OCI-LY7 (cell line): Measurements from ENCODE around the gene SETBP1. TPM values are rescaled to one million over a fixed set of nuclear protein-coding genes. Genes with fewer than 3 reads are reported as not detected.

ENCODE experiments used
- BruUV-seq: library from RNA; stranded (reverse); fragments of 400-500 nt; replicated peaks from 2 replicates; lab custom pipeline; 2021; lab: Mats Ljungman, UMichigan
- CTCF ChIA-PET: fragments of 300-600 bp; sonication (Branson Sonifier 250); formaldehyde crosslinking; loops from one replicate; lab custom pipeline; 2022; ENCODE audit warnings: antibody characterized with exemption; ENCODE audit not compliant: unreplicated experiment; lab: Charles Lee
- POLR2A ChIA-PET: fragments of 300-600 bp; sonication (Branson Sonifier 250); formaldehyde crosslinking; loops from one replicate; lab custom pipeline; 2022; ENCODE audit warnings: antibody characterized with exemption; lab: Charles Lee
- DNase-seq: peaks from one replicate; pipeline ENCODE4 v3.0.0-alpha.2; 2015; ENCODE audit warnings: low spot score
- H2AFZ ChIP-seq: fragments of 200-600 bp; sonication (generic), shearing (Covaris generic); 2 replicates; pipeline ENCODE4 v1.6.1; 2014; ENCODE audit warnings: mild to moderate bottlenecking, antibody characterized with exemption, low read length, moderate library complexity
- H3K27ac ChIP-seq: fragments of 200-600 bp; sonication (generic); 2 replicates; pipeline ENCODE4 v1.5.1; 2014; ENCODE audit warnings: mixed run types, low read depth, mild to moderate bottlenecking, moderate library complexity, low read length, inconsistent platforms; ENCODE audit not compliant: poor library complexity, severe bottlenecking
- H3K36me3 ChIP-seq: fragments of 200-600 bp; sonication (generic); 2 replicates; pipeline ENCODE4 v1.6.1; 2014; ENCODE audit warnings: mild to moderate bottlenecking, antibody characterized with exemption, low read length, moderate library complexity, mixed read lengths; ENCODE audit not compliant: insufficient read depth
- H3K4me1 ChIP-seq: fragments of 200-600 bp; sonication (generic); 2 replicates; pipeline ENCODE4 v1.5.1; 2014; ENCODE audit warnings: mild to moderate bottlenecking, low read length; ENCODE audit not compliant: insufficient read depth, poor library complexity, severe bottlenecking
- H3K4me2 ChIP-seq: fragments of 200-600 bp; sonication (generic); 2 replicates; pipeline ENCODE4 v1.6.1; 2014; ENCODE audit warnings: mild to moderate bottlenecking, low read length
- H3K4me3 ChIP-seq: fragments of 200-600 bp; sonication (generic); 2 replicates; pipeline ENCODE4 v1.5.1; 2014; ENCODE audit warnings: mild to moderate bottlenecking, low read depth, low read length; ENCODE audit not compliant: poor library complexity, severe bottlenecking
- H3K79me2 ChIP-seq: fragments of 200-600 bp; sonication (generic); 2 replicates; pipeline ENCODE4 v1.6.1; 2016; ENCODE audit warnings: low read depth, mild to moderate bottlenecking, low read length, moderate library complexity, mixed read lengths; ENCODE audit not compliant: insufficient read depth
- H3K9me2 ChIP-seq: fragments of 200-600 bp; sonication (generic); 2 replicates; pipeline ENCODE4 v1.6.1; 2016; ENCODE audit warnings: mild to moderate bottlenecking, low read length, mixed read lengths; ENCODE audit not compliant: insufficient read depth
- H3K9me3 ChIP-seq: fragments of 200-600 bp; sonication (generic); 2 replicates; pipeline ENCODE4 v1.6.1; 2014; ENCODE audit warnings: mild to moderate bottlenecking, mixed run types, low read length, mixed read lengths
- H4K20me1 ChIP-seq: fragments of 200-600 bp; sonication (generic); 2 replicates; pipeline ENCODE4 v1.6.1; 2014; ENCODE audit warnings: mild to moderate bottlenecking, antibody characterized with exemption, low read length, moderate library complexity, mixed read lengths; ENCODE audit not compliant: insufficient read depth
- EZH2phosphoT487 ChIP-seq: fragments of 200-600 bp; sonication (generic); IDR thresholded peaks from 2 replicates; pipeline ENCODE4 v1.6.1; 2018; ENCODE audit warnings: low read depth, borderline replicate concordance, mild to moderate bottlenecking, mixed run types, antibody characterized with exemption, low read length, moderate library complexity, mixed read lengths
- intact Hi-C: fragments of 100-400 bp; cut with micrococcal nuclease; formaldehyde crosslinking; loops from one replicate; pipeline ENCODE4 v1.10.0; 2022; ENCODE audit not compliant: unreplicated experiment
- total RNA-seq, 2 experiments: library from RNA; depleted of rRNA in 1 of 2; stranded (reverse); fragments of >200 nt in 1 of 2; shearing (Covaris generic) in 1 of 2; gene quantifications; 2 replicates each; pipeline ENCODE4 v1.2.3, GENCODE V29; 2014 to 2022
- TF ChIP-seq, protein P1 (sequence below): fragments of 200-600 bp; sonication (generic); conservative IDR thresholded peaks from 2 replicates; pipeline ENCODE4 v1.5.1; 2014; ENCODE audit warnings: mild to moderate bottlenecking, antibody characterized with exemption, low read length, moderate library complexity, mixed read lengths

SETBP1 gene
- total RNA-seq, 2 experiments from 2014 or later: 2.6 to 9.1 TPM

DNA sequence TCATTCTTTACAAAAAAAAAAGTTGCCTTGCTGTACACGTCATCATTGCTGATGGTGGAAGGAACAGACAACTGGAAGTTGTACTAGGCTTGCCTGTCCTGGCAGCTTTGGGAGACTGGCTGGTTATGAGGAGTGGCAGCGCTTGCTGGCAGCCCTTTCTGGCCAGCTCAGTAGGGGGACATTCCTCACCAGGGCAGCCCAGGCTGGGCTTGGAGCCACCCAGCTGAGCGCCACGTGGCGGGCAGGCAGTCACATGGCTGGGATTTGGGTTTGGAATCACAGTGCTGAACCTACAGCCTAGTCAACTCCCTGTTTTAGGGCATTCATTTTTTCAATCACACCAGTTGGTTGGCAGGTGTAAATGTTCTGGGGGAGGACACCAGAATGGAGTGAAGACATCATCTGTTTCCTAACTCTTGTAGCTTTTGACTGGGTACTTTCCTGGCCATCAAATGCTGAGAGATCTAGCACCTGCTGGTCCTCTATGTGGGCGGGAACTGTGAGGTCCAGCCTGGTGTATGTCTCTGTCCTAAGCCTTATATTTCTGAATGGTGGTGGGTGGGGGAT lies 139.3 kb downstream of the SETBP1 start:
- intact Hi-C loops: no loop called here
- ChIA-PET CTCF (no interaction called here), POLR2A (no interaction called here)
- TF ChIP-seq EZH2phosphoT487: no peak
- TF ChIP-seq, protein P1, sequence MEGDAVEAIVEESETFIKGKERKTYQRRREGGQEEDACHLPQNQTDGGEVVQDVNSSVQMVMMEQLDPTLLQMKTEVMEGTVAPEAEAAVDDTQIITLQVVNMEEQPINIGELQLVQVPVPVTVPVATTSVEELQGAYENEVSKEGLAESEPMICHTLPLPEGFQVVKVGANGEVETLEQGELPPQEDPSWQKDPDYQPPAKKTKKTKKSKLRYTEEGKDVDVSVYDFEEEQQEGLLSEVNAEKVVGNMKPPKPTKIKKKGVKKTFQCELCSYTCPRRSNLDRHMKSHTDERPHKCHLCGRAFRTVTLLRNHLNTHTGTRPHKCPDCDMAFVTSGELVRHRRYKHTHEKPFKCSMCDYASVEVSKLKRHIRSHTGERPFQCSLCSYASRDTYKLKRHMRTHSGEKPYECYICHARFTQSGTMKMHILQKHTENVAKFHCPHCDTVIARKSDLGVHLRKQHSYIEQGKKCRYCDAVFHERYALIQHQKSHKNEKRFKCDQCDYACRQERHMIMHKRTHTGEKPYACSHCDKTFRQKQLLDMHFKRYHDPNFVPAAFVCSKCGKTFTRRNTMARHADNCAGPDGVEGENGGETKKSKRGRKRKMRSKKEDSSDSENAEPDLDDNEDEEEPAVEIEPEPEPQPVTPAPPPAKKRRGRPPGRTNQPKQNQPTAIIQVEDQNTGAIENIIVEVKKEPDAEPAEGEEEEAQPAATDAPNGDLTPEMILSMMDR: no peak
- Histone ChIP-seq H4K20me1 (no peaks in the 10 kb centered on the region), H3K9me2 (no peaks in the 10 kb centered on the region), H3K27ac (no peak overlapping the region), H3K36me3 (no peaks in the 10 kb centered on the region), H2AFZ (no peak overlapping the region), H3K4me3 (no peak overlapping the region), H3K4me1 (peaks cover 33% of the 10 kb centered on the region), H3K9me3 (no peaks in the 10 kb centered on the region), H3K4me2 (no peak overlapping the region), H3K79me2 (no peaks in the 10 kb centered on the region)
- BruUV-seq: no TSS peak
- DNase-seq: no peak

DNA sequence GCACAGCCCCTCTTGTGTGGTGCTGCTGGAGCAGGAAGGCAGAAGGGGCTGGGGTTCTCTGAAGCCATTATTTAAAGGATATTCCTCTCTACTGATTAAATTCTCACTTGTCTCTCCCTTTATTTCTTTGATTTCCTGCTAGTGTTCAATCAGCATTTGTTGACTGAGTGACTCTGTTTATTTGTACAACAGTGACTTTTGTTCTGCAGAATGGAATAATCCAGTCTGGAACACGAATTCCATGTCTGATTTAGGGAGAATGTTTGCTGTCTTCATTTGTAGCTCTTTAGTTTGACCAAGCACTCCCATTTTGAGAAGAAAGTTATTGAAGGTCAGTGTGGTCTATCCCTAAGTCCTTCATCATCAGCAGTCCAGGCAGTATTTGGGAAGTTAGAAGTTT lies 141.2 kb downstream of the SETBP1 start:
- no peak for DNase-seq
- Histone ChIP-seq H3K27ac (no peak overlapping the region), H3K79me2 (no peaks in the 10 kb centered on the region), H4K20me1 (no peaks in the 10 kb centered on the region), H2AFZ (no peak overlapping the region), H3K4me2 (no peak overlapping the region), H3K36me3 (no peaks in the 10 kb centered on the region), H3K4me1 (peaks cover 21% of the 10 kb centered on the region), H3K4me3 (no peak overlapping the region), H3K9me2 (no peaks in the 10 kb centered on the region), H3K9me3 (no peaks in the 10 kb centered on the region)
- no peak for TF ChIP-seq EZH2phosphoT487
- TF ChIP-seq, protein P1: no peak
- ChIA-PET POLR2A (no interaction called here), CTCF (no interaction called here)
- no TSS peak for BruUV-seq
- intact Hi-C loops: no loop called here

GRCh38 chr18:44823286-44823685 lies 142.6 kb downstream of the SETBP1 start:
- Histone ChIP-seq H3K79me2 (no peaks in the 10 kb centered on the region), H3K4me2 (no peak overlapping the region), H3K4me3 (no peak overlapping the region), H4K20me1 (no peaks in the 10 kb centered on the region), H3K36me3 (no peaks in the 10 kb centered on the region), H3K9me3 (no peaks in the 10 kb centered on the region), H2AFZ (no peak overlapping the region), H3K4me1 (peaks cover 12% of the 10 kb centered on the region), H3K9me2 (no peaks in the 10 kb centered on the region), H3K27ac (no peak overlapping the region)
- no TSS peak for BruUV-seq
- TF ChIP-seq EZH2phosphoT487: no peak
- TF ChIP-seq, protein P1: no peak
- ChIA-PET POLR2A (interaction anchor here (0.7 to 1.0 kb wide), 2 partner anchors 42 to 54 kb away, joined by 3 read pairs; no protein-coding TSS in a partner anchor), CTCF (no interaction called here)
- intact Hi-C loops: no loop called here
- no peak for DNase-seq
